Measurements from ENCODE around the gene PLEKHO2. TPM values are rescaled to one million over a fixed set of nuclear protein-coding genes. Genes with fewer than 3 reads are reported as not detected.

PLEKHO2 gene
- total and polyA plus RNA-seq, 2 of the 8 experiments (the other 6 are each of a cell fraction or from before 2014, with no cell fraction given): 16.9 to 20.1 TPM

- H3K27me3 ChIP-seq (replicated peaks in 1 of 4; ENCODE audit: control insufficient read depth in 3 of 4, extremely low read depth in 1 of 4, insufficient read depth in 3 of 4, low read length in 3 of 4): no peaks in the 10 kb centered on the region
- H2BK20ac ChIP-seq (ENCODE audit: low read length): no peak overlapping the region
- no peak overlapping the region for H3K4me3 ChIP-seq (ENCODE audit: extremely low read depth in 1 of 4, insufficient read depth in 2 of 4, low read depth in 3 of 4, low read length in 4 of 4)
- no peak overlapping the region for H2BK5ac ChIP-seq (ENCODE audit: low read depth, low read length)
- H3K79me1 ChIP-seq (ENCODE audit: low read depth, low read length): no peaks in the 10 kb centered on the region
- H3K18ac ChIP-seq (ENCODE audit: extremely low read depth, low read length): no peak overlapping the region
- no peaks in the 10 kb centered on the region for H3K79me2 ChIP-seq (ENCODE audit: control insufficient read depth in 1 of 2, insufficient read depth in 2 of 2, low read length in 2 of 2)
- H3K4me1 ChIP-seq (replicated peaks in 1 of 4; ENCODE audit: control insufficient read depth in 3 of 4, insufficient read depth in 4 of 4, low read length in 3 of 4): peaks cover 2 to 23% (median 21%) of the 10 kb centered on the region in 4 experiments
- no peaks in the 10 kb centered on the region for H3K36me3 ChIP-seq (ENCODE audit: control insufficient read depth in 2 of 4, insufficient read depth in 4 of 4, low read length in 3 of 4)
- no peak overlapping the region for H3K56ac ChIP-seq (replicated peaks; ENCODE audit: insufficient read length, low read depth, low read length)
- H4K91ac ChIP-seq (replicated peaks; ENCODE audit: insufficient read length, low read length): no peak overlapping the region
- no peak overlapping the region for H3K14ac ChIP-seq (ENCODE audit: insufficient read length)
- no peak overlapping the region for H3K27ac ChIP-seq (ENCODE audit: low read depth, low read length)
- no peak overlapping the region for H2AK5ac ChIP-seq (ENCODE audit: low read depth, low read length)
- H3K23me2 ChIP-seq (ENCODE audit: low read depth, low read length): no peaks in the 10 kb centered on the region
- no peak overlapping the region for H3K4me2 ChIP-seq (ENCODE audit: insufficient read depth in 1 of 2, low read depth in 2 of 2, low read length in 2 of 2)
- ChIA-PET CTCF (ENCODE audit: partially characterized antibody) (interaction anchor here (0.6 to 25.0 kb wide), 5 partner anchors 7 to 109 kb away, joined by 3 to 883 read pairs (median 9); no protein-coding TSS in a partner anchor), POLR2A (ENCODE audit: partially characterized antibody) (interaction anchor here (1.0 to 24.9 kb wide), 6 partner anchors 13 to 104 kb away, joined by 3 to 748 read pairs (median 136); partner anchors contain the start of genes PIF1, PLEKHO2 and RBPMS2)
- no peak overlapping the region for H3K9ac ChIP-seq (replicated peaks in 1 of 4; ENCODE audit: extremely low read depth in 1 of 4, low read depth in 3 of 4, low read length in 3 of 4)
- no peak overlapping the region for H4K5ac ChIP-seq (ENCODE audit: insufficient read length, low read depth, low read length)
- peaks cover 5 to 7% of the 10 kb centered on the region in 2 experiments; a peak in 2 of 4 replicates for H3K9me3 ChIP-seq (ENCODE audit: insufficient read depth in 2 of 2, low read depth in 1 of 2, low read length in 1 of 2)
- no peak overlapping the region for H4K8ac ChIP-seq (ENCODE audit: extremely low read depth, insufficient read depth, low read length)
- H2BK12ac ChIP-seq (ENCODE audit: low read depth, low read length): no peak overlapping the region
- no peak overlapping the region for H3K23ac ChIP-seq (ENCODE audit: insufficient read length)
- peak; percentile 64; the same call in 1 of the 2 replicates for TF ChIP-seq KDM1A (IDR thresholded peaks at IDR 0.05; ENCODE audit: borderline replicate concordance, low read length)
- TF ChIP-seq MAX (IDR thresholded peaks at IDR 0.05): no peak
- no peak for TF ChIP-seq SRF (IDR thresholded peaks at IDR 0.05; ENCODE audit: low read depth, low read length)
- no peak for TF ChIP-seq MAFK (IDR thresholded peaks at IDR 0.05; ENCODE audit: low read depth, low read length)
- FAIRE-seq (no peak), DNase-seq (ENCODE audit: low read depth in 1 of 2, low spot score in 2 of 2) (no peak)
- 100% methylated on average over 1 of the region's 1 CpG; no CpG with 5 or more reads in 1 of the 2 experiments for WGBS, 2 experiments (ENCODE audit: extremely low coverage in 1 of 2, insufficient coverage in 1 of 2, insufficient read length in 1 of 2, insufficient replicate concordance in 2 of 2, low coverage in 1 of 2, low lambda C conversion rate in 2 of 2, missing lambda C conversion rate in 1 of 2)
- no peak overlapping the region for H2BK120ac ChIP-seq (replicated peaks; ENCODE audit: low read depth, low read length)
- no peak overlapping the region for H3K4ac ChIP-seq (replicated peaks; ENCODE audit: insufficient read length, low read depth, low read length)
- H2BK15ac ChIP-seq (ENCODE audit: low read length): no peak overlapping the region
- no peaks in the 10 kb centered on the region for H4K20me1 ChIP-seq (replicated peaks in 1 of 2; ENCODE audit: control insufficient read depth in 1 of 2, insufficient read depth in 2 of 2, low read length in 2 of 2)
- no peak overlapping the region for H2AFZ ChIP-seq (ENCODE audit: low read length)
These were observed 38.2 kb upstream of the PLEKHO2 start for GRCh38 chr15:64803526-64803925.

Measured in H1 (cell line).